Mononuclear cell (primary cell): ENCODE data around the gene SNRNP70. TPM values are rescaled to one million over a fixed set of nuclear protein-coding genes. Genes with fewer than 3 reads are reported as not detected.
A peak's percentile ranks its signal among the peaks of the same experiment; 100 is the strongest.
"Not testable (repeated sequence)": the region's sequence is repeated elsewhere in the genome, so short reads cannot be mapped to it uniquely, and the experiment has no call there.

Experiments
- H3K27me3 ChIP-seq: 2 replicates; pipeline ENCODE4 v1.6.0; 2011; ENCODE audit warnings: low read length, control low read depth; ENCODE audit not compliant: insufficient read depth
- H3K4me1 ChIP-seq: 2 replicates; pipeline ENCODE4 v1.5.1; 2011; ENCODE audit warnings: mild to moderate bottlenecking, low read length, control low read depth; ENCODE audit not compliant: insufficient read depth
- H3K4me3 ChIP-seq: 2 replicates; pipeline ENCODE4 v1.5.1; 2011; ENCODE audit warnings: mild to moderate bottlenecking, low read length, moderate library complexity
- H3K9me3 ChIP-seq: 2 replicates; pipeline ENCODE4 v1.5.1; 2011; ENCODE audit warnings: low read depth, mild to moderate bottlenecking, control low read depth, low read length
- total RNA-seq: library from RNA; depleted of rRNA; stranded (reverse); fragments of >200 nt; gene quantifications from one replicate; pipeline ENCODE4 v1.2.3, GENCODE V29; 2012

Gene SNRNP70
- total RNA-seq, 1 donor, result 136 TPM

GRCh38 chr19:49119411-49120324 lies 34.4 kb downstream of the SNRNP70 start, which contains the start of gene PPFIA3:
TSS of gene PPFIA3 (plus strand) at chr19:49119544. CDS start at chr19:49127874, 8,330 bp downstream.
- peaks cover 11% of the 10 kb centered on the region for H3K27me3 ChIP-seq
- H3K4me3 ChIP-seq, result peak within 1 kb of the TSS; percentile 43
- peaks cover 38% of the 10 kb centered on the region for H3K4me1 ChIP-seq
- no peaks in the 10 kb centered on the region for H3K9me3 ChIP-seq

- no peaks in the 10 kb centered on the region for H3K9me3 ChIP-seq
- H3K4me1 ChIP-seq, result peaks cover 32% of the 10 kb centered on the region
- H3K4me3 ChIP-seq, result no peak overlapping the region
- peaks cover 11% of the 10 kb centered on the region for H3K27me3 ChIP-seq
Measured at GRCh38 chr19:49120325-49120683, 35.1 kb downstream of the SNRNP70 start.

GRCh38 chr19:49120868-49121267 lies 35.6 kb downstream of the SNRNP70 start:
- Histone ChIP-seq H3K27me3 (peaks cover 11% of the 10 kb centered on the region), H3K9me3 (no peaks in the 10 kb centered on the region), H3K4me1 (peaks cover 31% of the 10 kb centered on the region), H3K4me3 (no peak overlapping the region)

- not testable (repeated sequence) for H3K9me3 ChIP-seq, H3K4me3 ChIP-seq
- peaks cover 11% of the 10 kb centered on the region for H3K27me3 ChIP-seq
- H3K4me1 ChIP-seq, result peaks cover 22% of the 10 kb centered on the region
Measured at GRCh38 chr19:49121841-49122240, 36.6 kb downstream of the SNRNP70 start.

GRCh38 chr19:49123285-49123684 lies 38.0 kb downstream of the SNRNP70 start:
- not testable (repeated sequence) for H3K9me3 ChIP-seq, H3K4me3 ChIP-seq
- peaks cover 11% of the 10 kb centered on the region for H3K27me3 ChIP-seq
- H3K4me1 ChIP-seq, result peaks cover 21% of the 10 kb centered on the region

- Histone ChIP-seq H3K4me1 (peaks cover 10% of the 10 kb centered on the region), H3K9me3 (no peaks in the 10 kb centered on the region), H3K27me3 (peaks cover 11% of the 10 kb centered on the region), H3K4me3 (no peak overlapping the region)
Measured at GRCh38 chr19:49125025-49125731, 39.9 kb downstream of the SNRNP70 start.

- H3K27me3 ChIP-seq, result no peaks in the 10 kb centered on the region
- H3K9me3 ChIP-seq, result no peaks in the 10 kb centered on the region
- peaks cover 10% of the 10 kb centered on the region for H3K4me1 ChIP-seq
- H3K4me3 ChIP-seq, result no peak overlapping the region
Measured at GRCh38 chr19:49126575-49126974, 41.3 kb downstream of the SNRNP70 start.

- not testable (repeated sequence) for H3K4me3 ChIP-seq, H3K9me3 ChIP-seq, H3K27me3 ChIP-seq
- peaks cover 10% of the 10 kb centered on the region for H3K4me1 ChIP-seq
Measured at GRCh38 chr19:49127225-49127624, 42.0 kb downstream of the SNRNP70 start.

- Histone ChIP-seq H3K4me3 (peak overlapping the region; percentile 13), H3K9me3 (no peaks in the 10 kb centered on the region), H3K4me1 (peaks cover 10% of the 10 kb centered on the region), H3K27me3 (no peaks in the 10 kb centered on the region)
Measured at GRCh38 chr19:49127674-49128544, 42.7 kb downstream of the SNRNP70 start.

- no peak overlapping the region for H3K4me3 ChIP-seq
- no peaks in the 10 kb centered on the region for H3K9me3 ChIP-seq
- H3K4me1 ChIP-seq, result peaks cover 14% of the 10 kb centered on the region
- no peaks in the 10 kb centered on the region for H3K27me3 ChIP-seq
Measured at GRCh38 chr19:49128545-49129237, 43.4 kb downstream of the SNRNP70 start.

GRCh38 chr19:49129238-49129583 lies 44.0 kb downstream of the SNRNP70 start:
- H3K9me3 ChIP-seq, result no peaks in the 10 kb centered on the region
- no peak overlapping the region for H3K4me3 ChIP-seq
- peaks cover 20% of the 10 kb centered on the region for H3K4me1 ChIP-seq
- peaks cover under 1% of the 10 kb centered on the region for H3K27me3 ChIP-seq

- H3K4me3 ChIP-seq, result no peak overlapping the region
- peaks cover 5% of the 10 kb centered on the region for H3K27me3 ChIP-seq
- no peaks in the 10 kb centered on the region for H3K9me3 ChIP-seq
- H3K4me1 ChIP-seq, result peaks cover 25% of the 10 kb centered on the region
Measured at GRCh38 chr19:49130325-49130724, 45.1 kb downstream of the SNRNP70 start.

- Histone ChIP-seq H3K4me1 (peaks cover 19% of the 10 kb centered on the region), H3K27me3 (peaks cover 5% of the 10 kb centered on the region), H3K4me3 (no peak overlapping the region), H3K9me3 (no peaks in the 10 kb centered on the region)
Measured at GRCh38 chr19:49132974-49133609, 47.8 kb downstream of the SNRNP70 start.
